GM21576 (cell line): Measurements from ENCODE around the gene NFAM1.

Source experiments
- ATAC-seq: cut with Tn5 transposase; IDR thresholded peaks from one replicate; pipeline ENCODE4 v1.9.1; 2021; ENCODE audit warnings: mild to moderate bottlenecking, moderate library complexity; ENCODE audit not compliant: unreplicated experiment

Gene NFAM1

GRCh38 chr22:42439821-42440674 is 7.8 kb upstream of the NFAM1 start:
- no peak for ATAC-seq

GRCh38 chr22:42439021-42439567 is 6.9 kb upstream of the NFAM1 start:
- ATAC-seq: no peak

- no peak for ATAC-seq
These were observed 6.1 kb upstream of the NFAM1 start for GRCh38 chr22:42438293-42438650.

- peak; percentile 57 for ATAC-seq
These were observed 5.5 kb upstream of the NFAM1 start for GRCh38 chr22:42437488-42438292.

GRCh38 chr22:42436404-42436803 is 4.2 kb upstream of the NFAM1 start:
- ATAC-seq: no peak

DNA sequence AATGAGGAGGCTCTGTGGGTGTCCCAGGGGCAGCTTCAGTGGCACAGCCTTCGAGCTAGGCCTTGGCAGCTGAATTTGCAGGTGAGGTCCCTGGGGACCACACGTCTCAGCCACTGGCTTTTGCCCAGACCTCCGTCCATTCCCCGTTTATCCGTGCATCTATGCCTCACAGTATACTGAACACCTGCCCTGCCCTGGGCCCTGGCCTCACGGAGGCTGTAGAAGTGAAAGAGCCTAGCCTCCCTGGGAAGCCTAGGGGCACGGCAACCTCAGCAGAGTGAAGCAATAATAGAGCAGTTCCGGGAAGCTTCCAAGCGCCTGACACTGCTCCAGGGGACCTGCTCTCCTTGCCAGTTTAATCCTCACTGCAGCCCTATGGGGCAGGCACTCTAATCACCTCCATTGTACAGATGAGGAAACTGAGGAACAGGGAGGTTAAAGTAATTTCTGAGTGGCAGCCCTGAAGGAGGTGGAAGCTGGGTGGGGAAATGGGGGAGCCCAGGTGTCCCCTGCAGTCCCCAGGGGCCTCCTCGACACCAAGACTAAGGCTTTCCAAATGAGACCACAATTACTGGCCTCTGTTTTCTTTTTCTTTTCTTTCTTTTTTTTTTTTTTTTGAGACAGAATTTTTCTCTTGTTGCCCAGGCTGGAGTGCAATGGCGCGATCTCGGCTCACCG is 2.7 kb upstream of the NFAM1 start:
- no peak for ATAC-seq

DNA sequence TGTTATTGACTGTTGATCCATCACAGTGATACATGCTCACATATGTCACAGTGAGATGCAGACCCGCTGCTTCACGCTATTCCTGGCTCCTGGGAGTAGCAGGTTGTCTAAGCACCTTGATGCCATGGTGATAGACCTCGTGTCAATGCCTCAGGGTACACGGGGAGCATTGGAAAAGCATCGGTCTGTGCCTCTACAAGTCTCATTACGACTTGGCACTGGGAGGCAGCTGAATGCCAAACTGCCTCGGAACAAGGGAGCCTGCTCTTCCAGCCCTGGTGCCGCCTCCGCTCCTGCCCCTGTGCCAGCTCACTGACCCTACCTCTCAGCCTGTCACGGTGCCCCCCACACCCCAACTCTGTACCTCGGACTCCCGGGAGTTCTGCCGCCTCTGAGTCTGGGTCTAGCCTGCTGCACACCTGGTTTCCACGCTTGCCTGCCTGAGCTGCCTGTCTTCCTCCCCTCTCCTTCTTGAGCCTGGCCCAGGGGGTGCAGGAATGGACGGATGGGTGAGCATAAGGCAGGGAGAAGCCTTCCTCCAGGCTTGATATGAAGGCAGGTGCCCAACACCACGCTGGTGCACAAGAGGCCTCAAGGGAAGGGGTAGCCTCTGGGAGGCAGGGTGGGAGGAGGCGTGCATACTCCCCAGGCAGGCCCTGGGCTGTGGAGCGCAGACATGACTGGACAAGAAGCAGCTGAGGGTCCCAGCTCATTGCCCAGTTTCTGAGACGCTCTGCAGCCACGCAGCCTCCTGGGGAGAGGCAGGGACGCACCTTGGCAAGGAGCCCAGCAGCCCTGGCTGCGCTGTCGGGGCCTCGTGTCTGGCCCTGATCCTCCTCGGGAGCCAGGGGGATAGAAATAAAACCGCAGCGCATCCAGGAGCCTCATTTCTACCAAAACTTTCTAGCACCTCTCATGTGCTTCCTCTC is 1.8 kb upstream of the NFAM1 start:
- no peak for ATAC-seq

- no peak for ATAC-seq
These were observed 615 bp upstream of the NFAM1 start for GRCh38 chr22:42432818-42433217.

- no peak for ATAC-seq
These were observed 693 bp downstream of the NFAM1 start for GRCh38 chr22:42431401-42432019.

DNA sequence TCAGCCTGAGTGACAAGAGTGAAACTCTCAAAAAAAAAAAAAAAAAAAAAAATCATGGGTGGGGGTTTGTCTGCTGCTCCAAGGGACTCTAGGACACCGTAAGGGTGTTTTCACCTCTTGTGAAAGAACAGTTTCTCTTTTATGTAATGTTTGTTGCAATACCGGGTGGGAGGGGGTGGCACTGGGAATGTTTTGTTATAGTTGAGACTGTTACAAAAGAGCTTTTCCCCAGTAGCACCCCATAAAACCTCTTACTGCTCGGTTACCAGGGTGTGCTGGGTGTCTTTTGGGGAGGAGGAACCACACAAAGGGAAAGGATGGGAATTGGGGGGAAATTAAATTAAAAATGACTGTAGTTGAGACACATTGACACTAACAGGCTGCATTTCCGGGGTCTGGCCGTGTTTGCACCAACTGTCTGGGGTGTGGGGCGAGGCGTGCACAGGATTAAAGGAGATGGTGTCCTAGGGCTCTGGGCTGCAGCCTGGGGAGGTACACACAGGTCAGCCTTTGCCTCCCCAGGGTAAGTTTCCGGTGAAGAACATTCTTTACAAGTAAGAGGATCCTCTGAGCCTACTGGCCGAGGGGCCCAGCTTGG is 1.6 kb downstream of the NFAM1 start:
- ATAC-seq: no peak

DNA sequence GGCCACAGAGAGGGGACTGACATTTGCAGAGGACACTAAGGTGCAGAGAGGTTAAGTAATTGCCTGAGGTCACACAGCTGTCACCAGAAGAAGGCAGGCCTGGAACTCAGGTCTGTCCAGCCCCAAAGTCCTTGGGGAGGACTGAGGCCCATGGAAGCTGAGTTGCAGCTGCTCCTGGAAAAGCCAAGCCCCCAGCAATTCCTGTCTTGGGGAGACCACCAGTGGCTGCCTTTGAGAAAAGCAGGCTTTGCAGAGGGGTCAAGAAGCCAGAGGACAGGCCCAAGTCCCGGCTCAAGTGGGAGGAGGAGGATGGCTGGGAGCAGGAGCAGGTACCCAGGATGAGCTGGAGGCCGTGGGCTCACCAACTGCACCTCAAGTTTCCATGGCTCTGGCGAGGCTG is 3.4 kb downstream of the NFAM1 start:
- ATAC-seq: no peak

DNA sequence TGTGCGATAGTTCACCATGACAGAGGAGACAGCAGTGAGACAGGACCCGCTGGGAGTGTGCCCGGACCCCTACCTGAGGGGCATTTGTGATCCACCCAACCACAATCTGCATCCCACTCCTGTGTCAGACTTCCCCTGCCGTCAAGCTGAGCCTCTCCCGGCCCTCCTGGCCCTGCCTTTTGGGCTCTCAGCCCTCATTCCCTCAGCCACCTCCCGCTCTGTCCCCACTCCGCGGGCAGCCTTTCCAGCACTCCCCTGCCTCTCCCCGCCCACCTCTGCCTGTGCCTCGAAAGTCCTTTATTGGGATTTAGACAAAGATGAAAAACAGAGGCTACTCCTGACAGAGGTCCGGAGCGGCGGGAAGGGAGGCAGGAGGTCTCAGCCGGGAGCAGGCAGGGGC is 4.2 kb downstream of the NFAM1 start:
- ATAC-seq: no peak

DNA sequence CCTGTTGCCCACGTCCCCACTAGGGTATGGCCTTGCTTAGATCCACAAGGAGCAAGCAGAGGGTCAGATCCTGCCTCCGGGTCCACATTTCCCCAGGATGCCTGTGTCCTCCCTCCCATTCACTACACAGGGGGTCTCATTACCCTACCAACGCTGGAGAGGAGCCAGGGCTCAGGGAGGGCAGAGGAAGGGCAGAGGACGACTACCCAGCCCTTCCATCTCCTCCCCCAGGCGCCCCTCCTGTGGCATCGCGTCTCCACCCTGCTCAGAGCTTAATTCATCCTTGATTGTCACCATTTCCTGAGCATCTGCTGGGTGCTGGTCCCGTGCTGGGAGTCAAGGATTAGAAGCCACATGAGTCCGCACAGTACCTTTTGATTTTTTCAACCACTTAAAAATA is 5.0 kb downstream of the NFAM1 start:
- no peak for ATAC-seq

DNA sequence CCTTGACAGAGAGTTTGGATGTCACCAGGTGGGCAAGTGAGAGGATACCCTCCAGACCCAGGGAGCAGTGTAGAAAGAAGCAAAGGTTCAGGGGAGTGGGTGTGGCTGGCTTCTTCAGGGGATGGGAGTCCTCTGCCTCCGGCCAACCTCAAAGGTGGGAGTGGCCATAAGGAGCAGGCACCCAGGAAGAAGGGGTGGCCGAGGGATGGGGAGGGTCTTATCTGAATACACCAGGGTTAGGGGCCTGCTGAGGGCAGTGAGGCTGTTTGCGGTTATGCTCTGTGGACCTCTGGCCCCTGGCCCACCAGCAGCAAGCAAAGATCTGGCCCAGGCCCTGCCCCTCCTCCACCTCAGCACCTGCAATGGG is 6.2 kb downstream of the NFAM1 start:
- no peak for ATAC-seq

DNA sequence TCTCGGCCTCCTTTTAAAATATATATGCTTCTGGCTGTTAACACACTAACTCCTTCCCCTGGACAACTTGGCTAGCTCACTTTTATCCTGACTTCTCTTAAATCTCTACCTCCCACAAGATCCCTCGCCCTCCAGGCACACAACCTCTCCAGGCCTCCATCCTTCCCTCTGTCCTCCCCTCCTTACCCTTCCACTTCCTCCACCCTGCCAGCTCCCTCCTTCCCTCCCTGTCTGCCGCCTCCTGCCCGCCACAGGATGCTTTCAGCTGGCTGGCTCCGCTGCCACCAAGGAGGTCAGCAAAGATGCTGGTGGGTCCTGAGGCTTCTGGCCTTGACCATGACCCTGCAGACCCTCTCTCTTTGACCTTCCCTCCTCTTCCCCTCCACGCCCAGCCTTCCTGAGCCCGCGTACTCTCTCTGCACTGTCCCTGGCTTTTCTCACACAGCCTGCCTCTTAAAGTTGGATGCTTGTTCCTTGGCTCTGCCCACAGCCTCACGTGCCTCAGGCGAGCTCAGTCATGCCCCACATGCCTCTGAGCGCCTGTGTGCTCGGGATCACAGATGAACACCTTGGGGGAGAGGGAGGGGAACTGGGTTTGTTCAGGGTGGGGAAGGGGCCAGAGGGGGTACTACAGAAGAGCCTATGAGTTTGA is 6.7 kb downstream of the NFAM1 start:
- no peak for ATAC-seq

DNA sequence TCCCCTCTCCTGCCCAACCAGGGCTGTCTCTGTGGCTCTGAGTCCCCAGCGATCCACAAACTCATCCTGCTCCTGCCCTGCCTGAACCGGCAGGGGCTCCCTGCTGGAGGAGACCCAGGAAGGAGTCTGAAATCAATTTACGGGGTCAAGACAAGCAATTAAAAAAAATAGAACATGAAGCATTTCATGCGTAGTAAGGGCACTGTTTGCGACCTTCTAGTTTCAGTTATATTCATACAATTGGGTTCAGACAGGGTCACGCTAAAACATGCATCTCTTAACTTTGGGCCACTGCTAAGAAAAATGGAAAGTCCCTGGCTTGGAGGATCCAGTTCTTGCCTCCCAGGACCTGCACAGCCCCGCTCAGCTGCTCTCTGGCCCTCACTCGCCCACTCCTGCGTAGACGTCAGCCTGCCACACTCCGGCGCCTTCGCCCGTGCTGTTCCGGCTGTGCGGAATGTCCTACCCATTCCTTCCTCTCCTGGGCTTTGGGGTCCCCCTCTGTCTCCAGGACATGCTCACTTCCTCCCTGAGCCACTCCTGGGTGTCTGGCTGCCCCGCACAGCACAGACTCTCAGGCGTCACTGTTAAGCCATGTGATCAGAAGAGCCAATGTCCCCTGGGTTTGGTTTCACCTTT is 12.8 kb downstream of the NFAM1 start:
- ATAC-seq: no peak

GRCh38 chr22:42418811-42419242 is 13.4 kb downstream of the NFAM1 start:
- ATAC-seq: no peak

- ATAC-seq: no peak
These were observed 14.4 kb downstream of the NFAM1 start for GRCh38 chr22:42417645-42418305.
